Stimulated activated naive B cell treated with anti-CD40 and anti-IgM and Interleukin-4, amounts not matched to agents 10 μg/mL and 1 μg/mL and 100 μg/mL, for 72 hours (primary cell): ENCODE results near the gene CDH16.
"Not testable (repeated sequence)": the region's sequence is repeated elsewhere in the genome, so short reads cannot be mapped to it uniquely, and the experiment has no call there.

Experiments
- ATAC-seq, 2 donors: fragments of 150-1000 bp; cut with Tn5 transposase; replicated peaks; 2 replicates each; pipeline ENCODE4 v1.10.0; 2021; ENCODE audit warnings: moderate library complexity in 1 of 2
- DNase-seq: peaks from one replicate; pipeline ENCODE4 v3.0.0; 2021
- H3K27ac Mint-ChIP-seq: one replicate; pipeline ENCODE4 v1.8.0; 2022; ENCODE audit warnings: mild to moderate bottlenecking, mixed read lengths
- H3K27me3 Mint-ChIP-seq, 2 donors: one replicate each; pipeline ENCODE4 v1.8.0; 2022; ENCODE audit warnings: mixed read lengths in 2 of 2
- H3K36me3 Mint-ChIP-seq, 2 donors: one replicate each; pipeline ENCODE4 v1.8.0; 2022; ENCODE audit warnings: mixed read lengths in 2 of 2, mild to moderate bottlenecking in 1 of 2
- H3K4me1 Mint-ChIP-seq, 2 donors: one replicate each; pipeline ENCODE4 v1.8.0; 2022; ENCODE audit warnings: mixed read lengths in 2 of 2, mild to moderate bottlenecking in 1 of 2
- H3K4me3 Mint-ChIP-seq, 2 donors: one replicate each; pipeline ENCODE4 v1.8.0; 2022; ENCODE audit warnings: mild to moderate bottlenecking in 2 of 2, mixed read lengths in 2 of 2, moderate library complexity in 1 of 2
- H3K9me3 Mint-ChIP-seq, 2 donors: one replicate each; pipeline ENCODE4 v1.8.0; 2022; ENCODE audit warnings: mixed read lengths in 2 of 2, mild to moderate bottlenecking in 1 of 2

Gene CDH16

DNA sequence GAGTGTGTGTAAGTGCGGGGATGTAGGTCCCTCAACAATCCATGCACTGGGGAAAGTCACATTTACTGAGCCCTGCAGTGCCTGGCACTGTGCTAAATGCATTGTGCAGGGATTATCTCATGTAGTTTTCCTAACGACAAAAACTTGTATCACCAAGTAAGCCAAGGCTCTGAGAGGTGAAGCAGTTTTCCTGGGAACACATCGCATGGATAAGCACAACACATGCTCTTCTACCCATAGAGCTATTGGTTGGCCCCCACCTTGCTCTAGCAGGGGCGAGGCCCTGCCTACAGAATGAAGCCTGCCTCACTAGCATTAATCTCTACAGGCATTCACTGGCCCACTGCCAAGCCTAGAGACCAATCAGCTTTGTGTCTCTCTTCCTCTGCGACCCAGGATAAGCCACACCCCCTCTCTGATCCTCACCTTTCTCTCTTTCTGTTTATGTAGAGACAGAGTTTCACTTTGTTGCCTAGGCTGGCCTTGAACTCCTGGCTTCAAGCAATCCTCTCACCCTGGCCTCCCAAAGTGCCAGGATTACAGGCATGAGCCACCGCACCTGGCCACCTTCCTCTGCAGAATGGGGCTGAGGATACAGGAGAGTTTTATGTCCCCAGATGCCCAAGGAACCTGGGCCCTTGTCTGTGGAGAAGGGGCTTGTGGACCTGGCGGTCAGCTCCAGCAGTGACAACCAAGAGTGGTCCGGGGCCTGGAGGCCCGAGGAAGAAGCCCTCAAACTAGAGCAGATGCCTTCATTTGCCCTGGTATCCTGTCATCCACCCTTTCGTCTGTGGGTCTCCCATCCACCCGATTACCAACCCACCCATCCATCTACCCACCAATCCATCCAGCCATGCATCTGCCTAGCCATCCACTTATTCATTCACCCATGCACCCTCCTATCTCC is 12.8 kb downstream of the CDH16 start:
- no peak overlapping the region for H3K27ac Mint-ChIP-seq
- H3K4me3 Mint-ChIP-seq = no peak overlapping the region
- peaks cover 0 to 2% of the 10 kb centered on the region in 2 donors for H3K4me1 Mint-ChIP-seq
- DNase-seq (no peak), ATAC-seq (no peak)
- H3K9me3 Mint-ChIP-seq = no peaks in the 10 kb centered on the region
- H3K27me3 Mint-ChIP-seq = peaks cover 7 to 17% of the 10 kb centered on the region in 2 donors
- no peaks in the 10 kb centered on the region for H3K36me3 Mint-ChIP-seq

DNA sequence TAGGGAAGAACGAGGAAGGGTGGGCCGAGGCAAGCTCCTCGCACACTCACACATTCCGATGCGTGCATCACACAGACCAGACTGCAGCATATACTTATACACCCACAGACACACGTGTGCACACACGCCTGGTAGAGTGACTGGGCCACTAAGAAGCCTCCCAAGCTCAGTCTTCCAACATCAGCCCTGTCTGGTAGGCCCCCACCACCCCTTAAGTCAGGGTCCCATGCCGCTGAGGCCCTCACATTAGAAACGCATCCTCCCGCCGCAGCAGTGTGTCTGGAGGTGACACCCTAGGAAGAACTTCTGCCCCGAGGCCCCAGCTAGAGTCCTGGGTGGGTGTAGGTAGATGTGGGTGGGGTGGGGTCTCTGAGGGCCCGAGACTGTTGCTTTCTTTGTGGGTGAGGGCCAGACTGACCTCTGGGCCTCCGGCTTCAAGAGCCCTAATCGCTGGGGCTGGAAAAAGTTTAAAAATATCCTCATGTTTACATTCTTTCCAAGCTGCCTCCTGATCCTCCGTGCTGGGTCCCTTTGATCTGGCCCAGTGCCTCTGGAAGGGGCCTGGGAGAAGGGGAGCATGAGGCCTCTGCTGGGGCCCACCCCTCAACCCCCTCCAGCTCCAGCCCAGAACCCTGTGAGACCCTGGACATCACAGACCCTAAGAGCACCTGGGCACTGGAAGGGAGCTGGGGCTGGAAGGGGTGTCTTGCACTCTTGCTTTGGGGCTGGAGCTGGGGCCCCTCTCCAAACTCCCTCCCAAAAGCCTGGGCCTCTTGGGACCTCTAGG is 13.6 kb downstream of the CDH16 start:
- DNase-seq = no peak
- Mint-ChIP-seq H3K27me3 (peaks cover 5 to 17% of the 10 kb centered on the region in 2 donors), H3K27ac (no peak overlapping the region), H3K4me1 (peaks cover 0 to 2% of the 10 kb centered on the region in 2 donors), H3K36me3 (no peaks in the 10 kb centered on the region), H3K9me3 (no peaks in the 10 kb centered on the region), H3K4me3 (no peak overlapping the region)
- no peak for ATAC-seq

DNA sequence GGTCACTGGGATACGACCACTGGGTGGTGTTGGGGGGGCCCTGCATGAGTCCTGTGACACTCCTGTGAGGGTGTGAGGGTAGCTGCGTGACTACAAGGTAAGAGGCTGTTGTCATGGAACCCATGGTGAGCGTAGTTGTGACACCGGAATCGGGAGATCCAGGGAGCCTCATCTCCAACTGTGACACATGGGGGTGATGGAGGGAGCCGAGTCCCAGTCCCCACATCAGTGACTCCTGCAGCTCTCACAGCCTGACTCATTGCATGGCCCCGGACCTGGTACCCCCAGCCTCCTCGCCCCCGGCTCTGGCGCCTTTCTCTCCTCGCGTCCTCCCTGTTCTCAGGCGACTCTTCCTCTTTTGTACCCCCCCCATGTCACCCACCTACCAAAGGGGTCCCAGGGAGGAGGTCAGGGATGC is 14.2 kb downstream of the CDH16 start:
- DNase-seq = no peak
- Mint-ChIP-seq H3K27me3 (peaks cover 0 to 17% of the 10 kb centered on the region in 2 donors), H3K4me1 (peaks cover 0 to 2% of the 10 kb centered on the region in 2 donors), H3K9me3 (no peaks in the 10 kb centered on the region), H3K36me3 (no peaks in the 10 kb centered on the region), H3K27ac (no peak overlapping the region), H3K4me3 (no peak overlapping the region)
- ATAC-seq = no peak

GRCh38 chr16:66903544-66904427 is 14.9 kb downstream of the CDH16 start:
- no peaks in the 10 kb centered on the region for H3K9me3 Mint-ChIP-seq
- no peak overlapping the region for H3K27ac Mint-ChIP-seq
- ATAC-seq = no peak

GRCh38 chr16:66902648-66903543 is 15.8 kb downstream of the CDH16 start:
- Mint-ChIP-seq H3K27ac (no peak overlapping the region), H3K4me3 (no peak overlapping the region), H3K36me3 (no peaks in the 10 kb centered on the region), H3K4me1 (peaks cover 0 to 2% of the 10 kb centered on the region in 2 donors), H3K27me3 (peaks cover 0 to 12% of the 10 kb centered on the region in 2 donors), H3K9me3 (no peaks in the 10 kb centered on the region)
- DNase-seq (no peak), ATAC-seq (no peak)

More at GRCh38 chr16:66903544-66904427, 14.9 kb downstream of the CDH16 start:
- H3K4me1 Mint-ChIP-seq = peaks cover 0 to 2% of the 10 kb centered on the region in 2 donors
- peaks cover 0 to 17% of the 10 kb centered on the region in 2 donors for H3K27me3 Mint-ChIP-seq
- no peak overlapping the region for H3K4me3 Mint-ChIP-seq
- no peaks in the 10 kb centered on the region for H3K36me3 Mint-ChIP-seq
- DNase-seq = no peak

GRCh38 chr16:66901626-66902025 is 17.1 kb downstream of the CDH16 start:
- H3K27ac Mint-ChIP-seq = no peak overlapping the region
- no peaks in the 10 kb centered on the region for H3K9me3 Mint-ChIP-seq
- no peaks in the 10 kb centered on the region for H3K36me3 Mint-ChIP-seq
- peaks cover 0 to 4% of the 10 kb centered on the region in 2 donors for H3K27me3 Mint-ChIP-seq
- H3K4me3 Mint-ChIP-seq = no peak overlapping the region
- H3K4me1 Mint-ChIP-seq = peaks cover 0 to 2% of the 10 kb centered on the region in 2 donors
- DNase-seq (no peak), ATAC-seq (no peak)

DNA sequence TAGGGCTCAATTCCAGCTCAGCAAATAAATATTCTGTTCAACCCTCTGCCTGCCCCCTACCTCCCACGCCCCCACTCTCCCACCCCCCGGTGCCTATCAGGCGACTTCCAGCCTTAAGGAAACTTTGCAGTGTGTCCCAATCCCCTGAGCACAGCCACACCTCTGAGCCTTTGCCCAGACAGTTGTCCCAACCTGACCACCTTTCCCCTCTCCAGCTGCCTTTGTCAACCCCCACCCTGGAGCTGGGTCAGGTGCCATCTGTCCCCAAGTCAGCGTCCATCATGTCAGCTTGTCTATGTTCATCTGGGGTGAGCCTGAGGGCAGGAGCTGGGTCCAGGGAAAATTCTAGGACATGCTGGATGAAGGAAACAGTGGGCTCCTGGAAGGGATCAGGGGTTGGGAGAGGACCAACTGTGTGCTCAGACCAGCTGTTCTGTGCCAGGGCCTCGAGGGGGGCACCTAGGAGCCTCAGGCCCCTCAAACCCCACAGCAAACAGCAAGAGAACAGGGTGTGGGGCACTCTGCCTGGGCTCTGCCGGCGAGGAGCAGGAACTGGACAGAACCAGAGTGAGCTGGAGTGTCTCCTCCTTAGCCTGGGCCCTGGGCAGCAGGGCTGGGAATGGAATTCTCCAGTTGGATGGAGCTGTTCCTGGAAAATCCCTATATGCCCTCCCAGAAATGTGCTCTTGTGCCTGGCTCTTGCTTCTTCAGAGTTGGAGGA is 17.8 kb downstream of the CDH16 start:
- H3K27me3 Mint-ChIP-seq = peaks cover 0 to 4% of the 10 kb centered on the region in 2 donors
- peaks cover 0 to 2% of the 10 kb centered on the region in 2 donors for H3K36me3 Mint-ChIP-seq
- H3K27ac Mint-ChIP-seq = no peak overlapping the region
- ATAC-seq = no peak
- H3K9me3 Mint-ChIP-seq = no peaks in the 10 kb centered on the region
- H3K4me3 Mint-ChIP-seq = no peak overlapping the region
- no peak for DNase-seq
- peaks cover 0 to 2% of the 10 kb centered on the region in 2 donors for H3K4me1 Mint-ChIP-seq

DNA sequence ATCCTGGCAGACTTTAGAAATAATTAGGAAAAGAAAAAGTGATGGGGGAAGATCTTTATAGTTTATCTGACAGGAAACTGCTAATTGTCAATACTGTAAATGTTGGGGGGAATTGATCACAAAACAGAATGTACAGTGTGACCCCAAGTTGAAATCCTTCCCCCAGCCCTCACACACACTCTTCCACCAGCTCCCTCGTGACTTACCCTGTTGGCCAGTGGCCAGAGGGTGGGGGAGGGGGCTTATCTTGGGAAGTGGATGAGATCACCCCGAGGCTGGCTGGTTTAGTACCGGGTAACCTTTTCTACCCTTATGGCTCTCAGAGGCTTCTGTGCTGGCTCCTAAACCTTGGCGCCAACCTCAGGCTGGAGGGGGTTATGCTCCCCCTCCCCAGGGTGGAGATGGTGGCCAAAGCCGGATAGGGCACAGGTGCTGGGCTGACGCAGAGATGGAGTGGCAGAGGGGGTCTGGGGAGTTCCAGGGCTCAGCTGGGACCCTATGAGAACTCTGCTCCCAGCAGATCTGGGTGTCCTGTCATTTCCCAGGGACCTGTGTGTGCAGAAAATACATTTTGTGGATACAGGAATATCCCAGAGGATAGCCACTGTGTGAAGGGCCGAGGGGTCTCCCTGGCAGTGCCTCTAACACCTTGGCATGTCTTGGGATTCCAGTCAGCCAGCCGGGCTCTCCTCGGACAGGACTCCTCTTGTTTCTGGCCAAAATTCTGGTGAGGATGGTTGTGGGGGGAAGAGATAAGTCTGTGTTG is 18.6 kb downstream of the CDH16 start:
- peaks cover 0 to 4% of the 10 kb centered on the region in 2 donors for H3K27me3 Mint-ChIP-seq
- H3K9me3 Mint-ChIP-seq = no peaks in the 10 kb centered on the region
- no peak overlapping the region for H3K4me3 Mint-ChIP-seq
- H3K27ac Mint-ChIP-seq = no peak overlapping the region
- H3K4me1 Mint-ChIP-seq = peaks cover 4 to 7% of the 10 kb centered on the region in 2 donors
- DNase-seq (no peak), ATAC-seq (no peak)
- peaks cover 0 to 4% of the 10 kb centered on the region in 2 donors for H3K36me3 Mint-ChIP-seq

GRCh38 chr16:66899310-66899944 is 19.3 kb downstream of the CDH16 start:
- Mint-ChIP-seq H3K36me3 (peaks cover 3 to 7% of the 10 kb centered on the region in 2 donors), H3K4me3 (no peak overlapping the region), H3K4me1 (peaks cover 5 to 10% of the 10 kb centered on the region in 2 donors), H3K9me3 (no peaks in the 10 kb centered on the region), H3K27me3 (peaks cover 0 to 4% of the 10 kb centered on the region in 2 donors), H3K27ac (peak overlapping the region; percentile 39)
- DNase-seq = no peak
- no peak for ATAC-seq

DNA sequence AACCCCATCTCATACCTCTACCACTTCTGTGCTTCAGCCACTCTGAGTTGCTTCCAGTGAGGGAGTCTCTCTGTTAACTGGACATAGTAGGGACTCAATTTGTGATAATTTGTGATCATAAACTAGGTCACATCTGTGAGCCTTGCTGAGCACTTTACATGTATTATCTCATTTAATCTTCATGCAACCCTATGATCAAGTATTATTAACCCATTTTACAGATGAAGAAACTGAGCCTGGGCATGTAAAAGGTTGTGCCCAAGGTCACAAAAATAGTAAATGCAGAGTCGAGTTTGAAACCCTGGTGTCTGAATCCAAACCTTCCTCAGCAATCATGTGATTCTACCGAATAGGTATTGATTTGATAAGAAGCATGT is 19.8 kb downstream of the CDH16 start:
- H3K4me3 Mint-ChIP-seq = no peak overlapping the region
- DNase-seq (no peak), ATAC-seq (no peak)
- peaks cover 0 to 3% of the 10 kb centered on the region in 2 donors for H3K27me3 Mint-ChIP-seq
- H3K27ac Mint-ChIP-seq = no peak overlapping the region
- H3K36me3 Mint-ChIP-seq = peaks cover 3 to 12% of the 10 kb centered on the region in 2 donors
- no peaks in the 10 kb centered on the region for H3K9me3 Mint-ChIP-seq
- peaks cover 5 to 10% of the 10 kb centered on the region in 2 donors for H3K4me1 Mint-ChIP-seq

- DNase-seq (no peak), ATAC-seq (no peak)
- H3K4me3 Mint-ChIP-seq = no peak overlapping the region
- no peaks in the 10 kb centered on the region for H3K27me3 Mint-ChIP-seq
- no peak overlapping the region for H3K27ac Mint-ChIP-seq
- H3K9me3 Mint-ChIP-seq = no peaks in the 10 kb centered on the region
- peaks cover 5 to 10% of the 10 kb centered on the region in 2 donors for H3K4me1 Mint-ChIP-seq
- peaks cover 3 to 13% of the 10 kb centered on the region in 2 donors for H3K36me3 Mint-ChIP-seq
Observed at GRCh38 chr16:66898207-66898606, 20.5 kb downstream of the CDH16 start.

- not testable (repeated sequence) for ATAC-seq, H3K27ac Mint-ChIP-seq, H3K4me3 Mint-ChIP-seq, H3K4me1 Mint-ChIP-seq, H3K27me3 Mint-ChIP-seq, DNase-seq, H3K9me3 Mint-ChIP-seq
- peaks cover 3 to 18% of the 10 kb centered on the region in 2 donors for H3K36me3 Mint-ChIP-seq
Observed at GRCh38 chr16:66896682-66897081, 22.0 kb downstream of the CDH16 start.
